ENCODE data around the gene BSG. TPM values are rescaled to one million over a fixed set of nuclear protein-coding genes. Genes with fewer than 3 reads are reported as not detected.

The BSG gene
- 83.4 and 114 TPM in 2 replicates for polyA plus RNA-seq

GRCh38 chr19:572140-572742 is at the start of gene BSG:
Gene BSG (plus strand): TSS chr19:572596. CDS start chr19:572635, 39 bp downstream.

GRCh38 chr19:531753-532560 is 40.4 kb upstream of the BSG start, which contains the start of gene CDC34:
Gene CDC34 (plus strand): TSS chr19:531760. CDS start chr19:531932, 172 bp downstream.

GRCh38 chr19:543910-544608 is 28.3 kb upstream of the BSG start, which contains the start of gene GZMM:
Gene GZMM (plus strand): TSS chr19:544053. CDS start chr19:544072, 19 bp downstream.

GRCh38 chr19:589693-590395 is 17.4 kb downstream of the BSG start, which contains the start of gene HCN2:
Gene HCN2 (plus strand): TSS chr19:589881. CDS start chr19:589946, 65 bp downstream.

Other genes with a start within 250 kb of the BSG start
- gene MIER2, start 227.8 kb upstream of the BSG start, polyA plus RNA-seq, result 0.18 and 3.4 TPM in 2 replicates
- gene C2CD4C, start 163.4 kb upstream of the BSG start, polyA plus RNA-seq, result 0.08 TPM in 1 of 2 replicates, not detected in the other
- gene SHC2, start 111.6 kb upstream of the BSG start, polyA plus RNA-seq, result 1.2 TPM in 1 of 2 replicates, not detected in the other
- not detected in 2 replicates for gene MADCAM1, start 76.1 kb upstream of the BSG start, polyA plus RNA-seq
- not detected in 2 replicates for gene TPGS1, start 65.1 kb upstream of the BSG start, polyA plus RNA-seq
- gene CDC34, start 40.8 kb upstream of the BSG start, polyA plus RNA-seq, result 0.77 and 2.1 TPM in 2 replicates
- gene GZMM, start 28.5 kb upstream of the BSG start, polyA plus RNA-seq, result not detected in 2 replicates
- gene HCN2, start 17.3 kb downstream of the BSG start, polyA plus RNA-seq, result 0.38 TPM in 1 of 2 replicates, not detected in the other
- gene POLRMT, start 60.9 kb downstream of the BSG start, polyA plus RNA-seq, result 29.3 and 57.2 TPM in 2 replicates
- gene FGF22, start 67.3 kb downstream of the BSG start, polyA plus RNA-seq, result 0.26 TPM in 1 of 2 replicates, not detected in the other
- gene RNF126, start 90.6 kb downstream of the BSG start, polyA plus RNA-seq, result 1.0 and 2.2 TPM in 2 replicates
- 1.2 TPM in 1 of 2 replicates, not detected in the other for gene FSTL3, start 103.8 kb downstream of the BSG start, polyA plus RNA-seq
- gene PRSS57, start 122.9 kb downstream of the BSG start, polyA plus RNA-seq, result not detected in 2 replicates
- gene PALM, start 136.3 kb downstream of the BSG start, polyA plus RNA-seq, result 0.28 and 0.99 TPM in 2 replicates
- gene MISP, start 178.5 kb downstream of the BSG start, polyA plus RNA-seq, result not detected in 2 replicates
- gene PTBP1, start 224.9 kb downstream of the BSG start, polyA plus RNA-seq, result 0.62 and 0.71 TPM in 2 replicates
- 1.2 TPM in 1 of 2 replicates, not detected in the other for gene PLPPR3, start 249.4 kb downstream of the BSG start, polyA plus RNA-seq

Measured in Purkinje cell (primary cell).